Osteocyte (in vitro differentiated cells): ENCODE measurements around the gene MIER1. TPM values are rescaled to one million over a fixed set of nuclear protein-coding genes. Genes with fewer than 3 reads are reported as not detected.

Experiments
- DNase-seq: peaks from one replicate; pipeline ENCODE4 v3.0.0; 2021; ENCODE audit warnings: mixed read lengths; ENCODE audit not compliant: unreplicated experiment; ENCODE audit errors: extremely low spot score
- H3K27ac Mint-ChIP-seq: one replicate; pipeline ENCODE4 v1.8.0; 2021; ENCODE audit warnings: mild to moderate bottlenecking, mixed read lengths; ENCODE audit not compliant: unreplicated experiment
- H3K27me3 Mint-ChIP-seq: one replicate; pipeline ENCODE4 v1.8.0; 2021; ENCODE audit warnings: mixed read lengths; ENCODE audit not compliant: unreplicated experiment
- H3K36me3 Mint-ChIP-seq: one replicate; pipeline ENCODE4 v1.8.0; 2021; ENCODE audit warnings: mixed read lengths; ENCODE audit not compliant: unreplicated experiment
- H3K4me1 Mint-ChIP-seq: one replicate; pipeline ENCODE4 v1.8.0; 2021; ENCODE audit warnings: mixed read lengths; ENCODE audit not compliant: unreplicated experiment
- H3K4me3 Mint-ChIP-seq: one replicate; pipeline ENCODE4 v1.8.0; 2021; ENCODE audit warnings: mild to moderate bottlenecking, moderate library complexity, mixed read lengths; ENCODE audit not compliant: unreplicated experiment
- H3K9me3 Mint-ChIP-seq: one replicate; pipeline ENCODE4 v1.8.0; 2021; ENCODE audit warnings: mixed read lengths; ENCODE audit not compliant: unreplicated experiment
- CTCF ChIP-seq: fragments of 200-600 bp; sonication (generic); IDR thresholded peaks from 2 replicates; pipeline ENCODE4 v1.5.0; 2021; ENCODE audit warnings: antibody characterized with exemption, mild to moderate bottlenecking, moderate library complexity
- total RNA-seq: library from RNA; stranded (reverse); gene quantifications from 2 replicates; pipeline ENCODE4 v1.2.1, GENCODE V29; 2021

MIER1 gene
- total RNA-seq, 1 donor from 2014 or later = 45.8 TPM

- Mint-ChIP-seq H3K27me3 (no peaks in the 10 kb centered on the region), H3K27ac (peak overlapping the region; percentile 40), H3K36me3 (peaks cover 14% of the 10 kb centered on the region), H3K9me3 (no peaks in the 10 kb centered on the region), H3K4me1 (peaks cover 82% of the 10 kb centered on the region), H3K4me3 (no peak overlapping the region)
- no peak for TF ChIP-seq CTCF
- DNase-seq = no peak
These were observed 12.9 kb downstream of the MIER1 start for GRCh38 chr1:66937529-66938234.

GRCh38 chr1:66938613-66939012 is 13.8 kb downstream of the MIER1 start:
- H3K9me3 Mint-ChIP-seq = no peaks in the 10 kb centered on the region
- H3K27ac Mint-ChIP-seq = peak overlapping the region; percentile 70
- no peak for DNase-seq
- no peak overlapping the region for H3K4me3 Mint-ChIP-seq
- no peaks in the 10 kb centered on the region for H3K27me3 Mint-ChIP-seq
- no peak for TF ChIP-seq CTCF
- peaks cover 16% of the 10 kb centered on the region for H3K36me3 Mint-ChIP-seq
- peaks cover 79% of the 10 kb centered on the region for H3K4me1 Mint-ChIP-seq

- no peak for DNase-seq
- no peak for TF ChIP-seq CTCF
- Mint-ChIP-seq H3K36me3 (peaks cover 16% of the 10 kb centered on the region), H3K4me3 (no peak overlapping the region), H3K4me1 (peaks cover 74% of the 10 kb centered on the region), H3K9me3 (no peaks in the 10 kb centered on the region), H3K27ac (peak overlapping the region; percentile 18), H3K27me3 (no peaks in the 10 kb centered on the region)
These were observed 16.2 kb downstream of the MIER1 start for GRCh38 chr1:66940981-66941380.

GRCh38 chr1:66943361-66943969 is 18.7 kb downstream of the MIER1 start:
- H3K27ac Mint-ChIP-seq = peak overlapping the region; percentile 98
- H3K4me3 Mint-ChIP-seq = no peak overlapping the region
- H3K27me3 Mint-ChIP-seq = no peaks in the 10 kb centered on the region
- H3K4me1 Mint-ChIP-seq = peaks cover 73% of the 10 kb centered on the region
- no peak for TF ChIP-seq CTCF
- peaks cover 41% of the 10 kb centered on the region for H3K36me3 Mint-ChIP-seq
- H3K9me3 Mint-ChIP-seq = no peaks in the 10 kb centered on the region
- no peak for DNase-seq
